Stomach (tissue), 4 donors: Measurements from ENCODE around the gene MAP3K14.

ENCODE experiments used
- CTCF ChIP-seq, 7 experiments: fragments of 450-650 bp in 4 of 7; fragments of 200-600 bp in 3 of 7; sonication (generic) in 3 of 7; IDR thresholded peaks; one replicate each; pipeline ENCODE4 v1.5.1; 2016 to 2019; ENCODE audit warnings: antibody characterized with exemption in 7 of 7, control low read depth in 2 of 7, mild to moderate bottlenecking in 1 of 7
- POLR2A ChIP-seq, 4 donors: fragments of 450-650 bp; IDR thresholded peaks; one replicate each; pipeline ENCODE4 v1.6.1; 2016; ENCODE audit warnings: antibody characterized with exemption in 4 of 4, control low read depth in 2 of 4, mild to moderate bottlenecking in 1 of 4, moderate library complexity in 1 of 4

DNA sequence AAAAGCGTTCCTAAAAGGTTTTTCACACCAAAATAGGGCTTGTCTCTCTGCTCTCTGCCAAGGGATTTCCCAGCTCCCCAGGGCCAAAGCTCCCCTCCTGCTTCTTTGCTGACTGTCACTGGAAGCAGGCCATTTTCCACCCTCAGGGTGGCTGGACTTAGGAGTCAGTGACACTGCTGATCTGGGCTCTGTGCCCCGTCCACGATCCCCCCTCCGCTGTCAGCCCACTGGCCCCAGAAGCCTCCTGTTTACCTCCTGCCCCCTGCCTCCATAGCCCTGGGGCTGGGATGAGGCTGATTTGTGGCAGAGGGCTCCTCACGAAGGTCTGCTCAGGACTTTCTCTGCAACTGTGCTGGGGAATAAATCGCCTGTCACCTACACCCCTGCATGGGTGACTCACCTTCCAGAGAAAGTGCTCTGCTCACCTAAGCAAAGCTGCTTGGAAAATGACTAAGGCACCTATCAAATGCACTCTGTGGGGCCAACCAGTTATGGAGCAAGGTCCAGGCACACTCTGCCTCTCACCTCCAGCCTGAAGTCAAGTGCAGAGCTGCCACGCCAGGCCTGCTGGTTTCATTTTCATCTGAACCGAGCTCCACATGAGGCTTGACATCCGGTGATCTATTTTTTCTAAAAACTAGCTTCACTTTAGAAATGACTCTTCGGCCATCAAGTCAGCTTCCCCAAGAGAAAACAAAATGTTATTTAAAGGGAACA is 4.9 kb downstream of the MAP3K14 start:
- TF ChIP-seq CTCF (IDR thresholded peaks at IDR 0.05) (no peak), POLR2A (IDR thresholded peaks at IDR 0.05) (no peak)
